ENCODE data around the gene MTF1.

MTF1 gene

GRCh38 chr1:37901893-37902225, 42.5 kb upstream of the MTF1 start:
- no peak for TF ChIP-seq NFIC (IDR thresholded peaks at IDR 0.05)
- TF ChIP-seq CEBPB (IDR thresholded peaks at IDR 0.05), result no peak
- no peak for TF ChIP-seq TAF1 (IDR thresholded peaks at IDR 0.05; ENCODE audit: low read depth)

- TF ChIP-seq YY1 (IDR thresholded peaks at IDR 0.05; ENCODE audit: low read depth) (no peak), TAF1 (IDR thresholded peaks at IDR 0.05; ENCODE audit: low read depth) (no peak)
Observed at GRCh38 chr1:37901191-37901892, 42.0 kb upstream of the MTF1 start.

GRCh38 chr1:37893673-37894072, 34.3 kb upstream of the MTF1 start:
- TF ChIP-seq CREB1 (IDR thresholded peaks at IDR 0.05; ENCODE audit: low read depth) (no peak), MAX (IDR thresholded peaks at IDR 0.05) (no peak), TEAD4 (IDR thresholded peaks at IDR 0.05) (no peak), RAD21 (IDR thresholded peaks at IDR 0.05; ENCODE audit: low read depth) (no peak), ZBTB7A (IDR thresholded peaks at IDR 0.05; ENCODE audit: low read depth) (no peak), YY1 (IDR thresholded peaks at IDR 0.05; ENCODE audit: low read depth) (no peak), CEBPB (IDR thresholded peaks at IDR 0.05) (no peak), TAF1 (IDR thresholded peaks at IDR 0.05; ENCODE audit: low read depth) (no peak), EP300 (IDR thresholded peaks at IDR 0.05; ENCODE audit: borderline replicate concordance) (no peak), TCF12 (IDR thresholded peaks at IDR 0.05; ENCODE audit: low read depth) (no peak), FOXM1 (IDR thresholded peaks at IDR 0.05; ENCODE audit: borderline replicate concordance, low read depth) (no peak)

- no peak for TF ChIP-seq REST (IDR thresholded peaks at IDR 0.05; ENCODE audit: low read depth)
Observed at GRCh38 chr1:37892151-37893047, 33.0 kb upstream of the MTF1 start.

GRCh38 chr1:37890378-37891014, 31.1 kb upstream of the MTF1 start:
- no peak for TF ChIP-seq TAF1 (IDR thresholded peaks at IDR 0.05; ENCODE audit: low read depth)
- TF ChIP-seq ZBTB7A (IDR thresholded peaks at IDR 0.05; ENCODE audit: low read depth), result no peak
- TF ChIP-seq RAD21 (IDR thresholded peaks at IDR 0.05; ENCODE audit: low read depth), result peak; percentile 60
- no peak for TF ChIP-seq EGR1 (IDR thresholded peaks at IDR 0.05)
- no peak for TF ChIP-seq USF1 (IDR thresholded peaks at IDR 0.05)

- no peak for TF ChIP-seq TAF1 (IDR thresholded peaks at IDR 0.05; ENCODE audit: low read depth)
- TF ChIP-seq NFIC (IDR thresholded peaks at IDR 0.05), result no peak
- TF ChIP-seq MAX (IDR thresholded peaks at IDR 0.05), result no peak
- TF ChIP-seq RAD21 (IDR thresholded peaks at IDR 0.05; ENCODE audit: low read depth), result no peak
Observed at GRCh38 chr1:37888022-37888700, 28.8 kb upstream of the MTF1 start.

GRCh38 chr1:37884145-37884544, 24.8 kb upstream of the MTF1 start:
- TF ChIP-seq USF1 (IDR thresholded peaks at IDR 0.05) (no peak), TCF12 (IDR thresholded peaks at IDR 0.05; ENCODE audit: low read depth) (no peak), TAF1 (IDR thresholded peaks at IDR 0.05; ENCODE audit: low read depth) (no peak), EP300 (IDR thresholded peaks at IDR 0.05; ENCODE audit: borderline replicate concordance) (no peak), MAX (IDR thresholded peaks at IDR 0.05) (no peak), FOXM1 (IDR thresholded peaks at IDR 0.05; ENCODE audit: borderline replicate concordance, low read depth) (no peak), EGR1 (IDR thresholded peaks at IDR 0.05) (no peak), TEAD4 (IDR thresholded peaks at IDR 0.05) (no peak), NFIC (IDR thresholded peaks at IDR 0.05) (no peak), CEBPB (IDR thresholded peaks at IDR 0.05) (no peak), RAD21 (IDR thresholded peaks at IDR 0.05; ENCODE audit: low read depth) (no peak), YY1 (IDR thresholded peaks at IDR 0.05; ENCODE audit: low read depth) (no peak), ZBTB7A (IDR thresholded peaks at IDR 0.05; ENCODE audit: low read depth) (no peak), CREB1 (IDR thresholded peaks at IDR 0.05; ENCODE audit: low read depth) (no peak)
